ENCODE results near the gene DLD.
"Not testable (repeated sequence)": the region's sequence is repeated elsewhere in the genome, so short reads cannot be mapped to it uniquely, and the experiment has no call there.

Gene DLD

GRCh38 chr7:107890962-107891635 is at the start of gene DLD:
TSS of gene DLD (plus strand) at chr7:107891183. CDS start at chr7:107891251, 68 bp downstream.
- Mint-ChIP-seq H3K27ac (peak within 1 kb of the TSS; percentile 99), H3K4me1 (peaks cover 16 to 26% of the 10 kb centered on the region in 2 donors), H3K4me3 (peak within 1 kb of the TSS; percentile 94 to 98), H3K9me3 (no peaks in the 10 kb centered on the region), H3K36me3 (peaks cover 10 to 19% of the 10 kb centered on the region in 2 donors), H3K27me3 (no peaks in the 10 kb centered on the region)
- DNase-seq, result peak; percentile 90
- peak; percentile 98 to 99 for ATAC-seq (replicated peaks)

GRCh38 chr7:107842213-107842612 is 48.8 kb upstream of the DLD start:
- Mint-ChIP-seq H3K9me3 (peaks cover 0 to 4% of the 10 kb centered on the region in 2 donors), H3K36me3 (no peaks in the 10 kb centered on the region), H3K4me1 (no peaks in the 10 kb centered on the region), H3K4me3 (no peak overlapping the region), H3K27ac (no peak overlapping the region), H3K27me3 (peaks cover 10 to 13% of the 10 kb centered on the region in 2 donors)
- no peak for ATAC-seq (replicated peaks)
- no peak for DNase-seq

- Mint-ChIP-seq H3K9me3 (peaks cover 2 to 4% of the 10 kb centered on the region in 2 donors), H3K4me3 (no peak overlapping the region), H3K36me3 (no peaks in the 10 kb centered on the region), H3K27me3 (peaks cover 3 to 6% of the 10 kb centered on the region in 2 donors), H3K27ac (no peak overlapping the region), H3K4me1 (no peaks in the 10 kb centered on the region)
- DNase-seq (no peak), ATAC-seq (replicated peaks) (no peak)
Observed at GRCh38 chr7:107843184-107843583, 47.8 kb upstream of the DLD start.

- Mint-ChIP-seq H3K27ac (no peak overlapping the region), H3K4me1 (no peaks in the 10 kb centered on the region), H3K27me3 (no peaks in the 10 kb centered on the region), H3K4me3 (no peak overlapping the region), H3K36me3 (no peaks in the 10 kb centered on the region), H3K9me3 (peaks cover 0 to 2% of the 10 kb centered on the region in 2 donors)
- DNase-seq (no peak), ATAC-seq (replicated peaks) (no peak)
Observed at GRCh38 chr7:107846324-107846723, 44.7 kb upstream of the DLD start.

GRCh38 chr7:107847168-107847835 is 43.7 kb upstream of the DLD start:
- Mint-ChIP-seq H3K36me3 (no peaks in the 10 kb centered on the region), H3K4me3 (no peak overlapping the region), H3K9me3 (peaks cover 0 to 2% of the 10 kb centered on the region in 2 donors), H3K27ac (no peak overlapping the region), H3K4me1 (no peaks in the 10 kb centered on the region), H3K27me3 (no peaks in the 10 kb centered on the region)
- ATAC-seq (replicated peaks) (no peak), DNase-seq (no peak)

- not testable (repeated sequence) for H3K36me3 Mint-ChIP-seq; ATAC-seq (replicated peaks); DNase-seq; H3K4me1 Mint-ChIP-seq; H3K9me3 Mint-ChIP-seq; H3K4me3 Mint-ChIP-seq; H3K27ac Mint-ChIP-seq; H3K27me3 Mint-ChIP-seq
Observed at GRCh38 chr7:107847836-107848175, 43.2 kb upstream of the DLD start.

- not testable (repeated sequence) for H3K36me3 Mint-ChIP-seq; H3K4me3 Mint-ChIP-seq; DNase-seq; ATAC-seq (replicated peaks); H3K27me3 Mint-ChIP-seq; H3K9me3 Mint-ChIP-seq; H3K4me1 Mint-ChIP-seq; H3K27ac Mint-ChIP-seq
Observed at GRCh38 chr7:107848211-107848610, 42.8 kb upstream of the DLD start.

GRCh38 chr7:107850216-107850615 is 40.8 kb upstream of the DLD start:
- Mint-ChIP-seq H3K9me3 (peaks cover 0 to 2% of the 10 kb centered on the region in 2 donors), H3K4me1 (no peaks in the 10 kb centered on the region), H3K27me3 (no peaks in the 10 kb centered on the region), H3K4me3 (no peak overlapping the region), H3K27ac (no peak overlapping the region), H3K36me3 (no peaks in the 10 kb centered on the region)
- DNase-seq (no peak), ATAC-seq (replicated peaks) (no peak)

GRCh38 chr7:107850643-107851042 is 40.3 kb upstream of the DLD start:
- Mint-ChIP-seq H3K36me3 (no peaks in the 10 kb centered on the region), H3K9me3 (peaks cover 0 to 2% of the 10 kb centered on the region in 2 donors), H3K27me3 (no peaks in the 10 kb centered on the region), H3K4me1 (no peaks in the 10 kb centered on the region), H3K4me3 (no peak overlapping the region), H3K27ac (no peak overlapping the region)
- DNase-seq (no peak), ATAC-seq (replicated peaks) (no peak)

GRCh38 chr7:107854454-107854853 is 36.5 kb upstream of the DLD start:
- Mint-ChIP-seq H3K36me3 (no peaks in the 10 kb centered on the region), H3K27me3 (no peaks in the 10 kb centered on the region), H3K4me3 (no peak overlapping the region), H3K4me1 (peaks cover 0 to 10% of the 10 kb centered on the region in 2 donors), H3K9me3 (no peaks in the 10 kb centered on the region), H3K27ac (no peak overlapping the region)
- ATAC-seq (replicated peaks) (no peak), DNase-seq (no peak)

GRCh38 chr7:107854989-107855388 is 36.0 kb upstream of the DLD start:
- H3K9me3 Mint-ChIP-seq, result no peaks in the 10 kb centered on the region
- no peak overlapping the region for H3K27ac Mint-ChIP-seq
- no peak overlapping the region for H3K4me3 Mint-ChIP-seq
- DNase-seq, result no peak
- peaks cover 0 to 10% of the 10 kb centered on the region in 2 donors for H3K4me1 Mint-ChIP-seq
- ATAC-seq (replicated peaks), result no peak
- no peaks in the 10 kb centered on the region for H3K36me3 Mint-ChIP-seq
- no peaks in the 10 kb centered on the region for H3K27me3 Mint-ChIP-seq

- Mint-ChIP-seq H3K36me3 (no peaks in the 10 kb centered on the region), H3K9me3 (no peaks in the 10 kb centered on the region), H3K27me3 (no peaks in the 10 kb centered on the region), H3K27ac (no peak overlapping the region), H3K4me1 (peaks cover 0 to 10% of the 10 kb centered on the region in 2 donors), H3K4me3 (no peak overlapping the region)
- ATAC-seq (replicated peaks) (no peak), DNase-seq (no peak)
Observed at GRCh38 chr7:107856806-107857540, 34.0 kb upstream of the DLD start.

- DNase-seq (no peak), ATAC-seq (replicated peaks) (no peak)
- Mint-ChIP-seq H3K4me3 (no peak overlapping the region), H3K9me3 (no peaks in the 10 kb centered on the region), H3K27me3 (no peaks in the 10 kb centered on the region), H3K4me1 (peaks cover 0 to 10% of the 10 kb centered on the region in 2 donors), H3K36me3 (no peaks in the 10 kb centered on the region), H3K27ac (no peak overlapping the region)
Observed at GRCh38 chr7:107857541-107857912, 33.5 kb upstream of the DLD start.

GRCh38 chr7:107858280-107858679 is 32.7 kb upstream of the DLD start:
- peaks cover 0 to 10% of the 10 kb centered on the region in 2 donors for H3K4me1 Mint-ChIP-seq
- H3K27me3 Mint-ChIP-seq, result no peaks in the 10 kb centered on the region
- no peaks in the 10 kb centered on the region for H3K36me3 Mint-ChIP-seq
- no peak overlapping the region for H3K27ac Mint-ChIP-seq
- DNase-seq, result no peak
- no peak for ATAC-seq (replicated peaks)
- no peaks in the 10 kb centered on the region for H3K9me3 Mint-ChIP-seq
- no peak overlapping the region for H3K4me3 Mint-ChIP-seq
